Spleen (tissue), 7 donors: ENCODE results near the gene UBA3.

Source experiments
- POLR2A ChIP-seq, 3 donors: fragments of 450-650 bp; IDR thresholded peaks; one replicate each; pipeline ENCODE4 v1.5.1; 2017; ENCODE audit warnings: antibody characterized with exemption in 3 of 3, mild to moderate bottlenecking in 1 of 3
- POLR2AphosphoS5 ChIP-seq, 3 donors: sonication (generic); formaldehyde crosslinking; IDR thresholded peaks; one replicate each; pipeline ENCODE4 v1.5.1; 2017; ENCODE audit warnings: antibody characterized with exemption in 3 of 3
- TF ChIP-seq, protein P1 (sequence below), 11 experiments: fragments of 200-600 bp in 7 of 11; fragments of 450-650 bp in 4 of 11; sonication (generic) in 4 of 11; IDR thresholded peaks in 8 of 11; conservative IDR thresholded peaks in 3 of 11; 1 replicate in 7 of 11; 2 replicates in 4 of 11; pipeline versions ENCODE4 v1.4.0 to v1.8.0; 2016 to 2021; ENCODE audit warnings: antibody characterized with exemption in 11 of 11, inconsistent platforms in 4 of 11, mild to moderate bottlenecking in 1 of 11
- donor health status: DM: no; HTN: no; CAD: no; lungs with moderate emphysema.
- donor health status: DM: no; HTN: no; CAD: no.
- donor health status: DM: no; HTN: no; CAD: no.

DNA sequence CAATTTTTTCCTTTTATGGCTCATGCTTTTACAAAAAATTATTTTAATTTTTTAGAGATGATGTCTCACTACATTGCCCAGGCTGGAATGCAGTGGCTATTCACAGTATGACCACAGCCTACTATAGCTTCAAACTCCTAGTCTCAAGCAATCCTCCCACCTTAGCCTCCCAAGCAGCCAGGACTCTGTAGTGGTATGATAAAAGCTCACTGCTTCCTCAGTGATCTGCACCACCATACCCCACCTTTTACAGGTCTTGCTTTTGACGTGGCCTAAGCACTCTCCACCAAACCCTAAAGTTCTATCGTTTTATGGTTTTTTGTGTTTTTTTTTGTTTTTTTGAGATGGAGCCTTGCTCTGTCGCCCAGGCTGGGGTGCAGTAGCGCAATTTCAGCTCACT lies 14.0 kb downstream of the UBA3 start:
- TF ChIP-seq POLR2A (IDR thresholded peaks at IDR 0.05) (no peak), POLR2AphosphoS5 (IDR thresholded peaks at IDR 0.05) (no peak)
- TF ChIP-seq, protein P1, sequence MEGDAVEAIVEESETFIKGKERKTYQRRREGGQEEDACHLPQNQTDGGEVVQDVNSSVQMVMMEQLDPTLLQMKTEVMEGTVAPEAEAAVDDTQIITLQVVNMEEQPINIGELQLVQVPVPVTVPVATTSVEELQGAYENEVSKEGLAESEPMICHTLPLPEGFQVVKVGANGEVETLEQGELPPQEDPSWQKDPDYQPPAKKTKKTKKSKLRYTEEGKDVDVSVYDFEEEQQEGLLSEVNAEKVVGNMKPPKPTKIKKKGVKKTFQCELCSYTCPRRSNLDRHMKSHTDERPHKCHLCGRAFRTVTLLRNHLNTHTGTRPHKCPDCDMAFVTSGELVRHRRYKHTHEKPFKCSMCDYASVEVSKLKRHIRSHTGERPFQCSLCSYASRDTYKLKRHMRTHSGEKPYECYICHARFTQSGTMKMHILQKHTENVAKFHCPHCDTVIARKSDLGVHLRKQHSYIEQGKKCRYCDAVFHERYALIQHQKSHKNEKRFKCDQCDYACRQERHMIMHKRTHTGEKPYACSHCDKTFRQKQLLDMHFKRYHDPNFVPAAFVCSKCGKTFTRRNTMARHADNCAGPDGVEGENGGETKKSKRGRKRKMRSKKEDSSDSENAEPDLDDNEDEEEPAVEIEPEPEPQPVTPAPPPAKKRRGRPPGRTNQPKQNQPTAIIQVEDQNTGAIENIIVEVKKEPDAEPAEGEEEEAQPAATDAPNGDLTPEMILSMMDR (IDR thresholded peaks at IDR 0.05 in 8 of 11, conservative IDR thresholded peaks at IDR 0.05 in 3 of 11): no peak
